ENCODE results near the gene CASP10. TPM values are rescaled to one million over a fixed set of nuclear protein-coding genes. Genes with fewer than 3 reads are reported as not detected.

Gene CASP10
- total RNA-seq, 1 donor from 2014 or later: 26.7 TPM

DNA sequence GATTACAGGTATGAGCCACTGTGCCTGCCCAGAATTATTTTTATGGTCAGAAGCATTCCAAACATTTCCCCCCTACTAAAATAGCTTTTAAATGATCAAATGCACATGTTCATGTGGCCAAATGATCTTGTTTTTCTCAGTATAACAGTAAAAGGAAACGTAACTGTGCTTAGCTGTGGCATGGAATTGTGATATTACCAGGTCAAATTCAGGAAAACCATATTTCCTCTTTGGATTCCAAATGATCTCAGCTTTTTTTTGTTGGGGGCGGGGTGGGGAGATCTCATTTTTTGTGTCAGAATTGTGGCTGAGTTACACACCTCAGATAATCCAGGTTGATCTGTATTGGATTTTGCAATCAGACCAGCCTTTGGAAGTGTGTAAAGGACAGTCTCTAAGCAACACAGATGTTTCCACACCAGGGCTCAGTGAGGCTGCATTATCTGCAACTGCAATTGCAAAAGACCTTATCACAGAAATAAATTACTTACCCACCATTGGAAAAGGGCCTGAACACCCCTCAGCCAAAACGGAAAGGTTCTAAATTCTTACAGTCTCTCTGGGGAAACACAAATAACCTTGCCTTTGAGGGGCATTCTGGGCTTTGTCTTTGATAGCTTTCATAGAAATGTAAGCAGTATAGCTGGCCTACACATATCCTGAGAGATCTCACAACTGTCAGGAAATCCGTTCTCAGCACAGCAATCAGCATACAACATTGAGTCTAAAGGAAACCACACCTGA is 8.4 kb downstream of the CASP10 start:
- Histone ChIP-seq H3K36me3 (peaks cover 64% of the 10 kb centered on the region), H3K4me1 (peaks cover 29% of the 10 kb centered on the region), H3K27me3 (ENCODE audit: low read depth) (no peaks in the 10 kb centered on the region), H3K9me3 (no peaks in the 10 kb centered on the region), H3K27ac (peak overlapping the region; percentile 42), H3K4me3 (no peak overlapping the region)
- TF ChIP-seq, protein P1, sequence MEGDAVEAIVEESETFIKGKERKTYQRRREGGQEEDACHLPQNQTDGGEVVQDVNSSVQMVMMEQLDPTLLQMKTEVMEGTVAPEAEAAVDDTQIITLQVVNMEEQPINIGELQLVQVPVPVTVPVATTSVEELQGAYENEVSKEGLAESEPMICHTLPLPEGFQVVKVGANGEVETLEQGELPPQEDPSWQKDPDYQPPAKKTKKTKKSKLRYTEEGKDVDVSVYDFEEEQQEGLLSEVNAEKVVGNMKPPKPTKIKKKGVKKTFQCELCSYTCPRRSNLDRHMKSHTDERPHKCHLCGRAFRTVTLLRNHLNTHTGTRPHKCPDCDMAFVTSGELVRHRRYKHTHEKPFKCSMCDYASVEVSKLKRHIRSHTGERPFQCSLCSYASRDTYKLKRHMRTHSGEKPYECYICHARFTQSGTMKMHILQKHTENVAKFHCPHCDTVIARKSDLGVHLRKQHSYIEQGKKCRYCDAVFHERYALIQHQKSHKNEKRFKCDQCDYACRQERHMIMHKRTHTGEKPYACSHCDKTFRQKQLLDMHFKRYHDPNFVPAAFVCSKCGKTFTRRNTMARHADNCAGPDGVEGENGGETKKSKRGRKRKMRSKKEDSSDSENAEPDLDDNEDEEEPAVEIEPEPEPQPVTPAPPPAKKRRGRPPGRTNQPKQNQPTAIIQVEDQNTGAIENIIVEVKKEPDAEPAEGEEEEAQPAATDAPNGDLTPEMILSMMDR (IDR thresholded peaks at IDR 0.05): no peak
- DNase-seq (no peak), ATAC-seq (peak; percentile 34 to 47)
- intact Hi-C loops (cut with DNase I): no loop called here

DNA sequence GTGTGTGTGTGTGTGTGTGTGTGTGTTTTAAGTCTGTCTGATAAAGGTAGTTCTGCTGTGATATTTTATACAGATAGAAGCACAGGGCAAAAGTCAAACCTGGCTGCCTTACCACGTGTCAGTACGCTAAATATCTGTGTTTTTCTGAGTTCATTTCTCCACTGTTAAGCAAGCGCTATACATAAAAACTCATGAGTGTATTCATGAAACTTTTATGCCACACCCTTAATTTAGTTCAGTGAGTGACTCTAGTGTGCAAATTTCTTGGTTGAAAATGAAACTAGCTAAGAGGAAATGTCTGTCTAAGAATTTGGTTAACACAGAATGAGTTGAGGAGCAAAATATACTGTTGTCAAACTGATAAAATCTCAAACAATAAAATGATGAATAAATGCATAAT is 11.2 kb downstream of the CASP10 start:
- TF ChIP-seq, protein P1 (IDR thresholded peaks at IDR 0.05): no peak
- peak; percentile 44 to 56 for ATAC-seq
- Histone ChIP-seq H3K27ac (no peak overlapping the region), H3K4me3 (no peak overlapping the region), H3K9me3 (no peaks in the 10 kb centered on the region), H3K36me3 (peaks cover 70% of the 10 kb centered on the region), H3K4me1 (peaks cover 29% of the 10 kb centered on the region), H3K27me3 (ENCODE audit: low read depth) (no peaks in the 10 kb centered on the region)
- intact Hi-C loops (cut with DNase I): no loop called here
- no peak for DNase-seq

DNA sequence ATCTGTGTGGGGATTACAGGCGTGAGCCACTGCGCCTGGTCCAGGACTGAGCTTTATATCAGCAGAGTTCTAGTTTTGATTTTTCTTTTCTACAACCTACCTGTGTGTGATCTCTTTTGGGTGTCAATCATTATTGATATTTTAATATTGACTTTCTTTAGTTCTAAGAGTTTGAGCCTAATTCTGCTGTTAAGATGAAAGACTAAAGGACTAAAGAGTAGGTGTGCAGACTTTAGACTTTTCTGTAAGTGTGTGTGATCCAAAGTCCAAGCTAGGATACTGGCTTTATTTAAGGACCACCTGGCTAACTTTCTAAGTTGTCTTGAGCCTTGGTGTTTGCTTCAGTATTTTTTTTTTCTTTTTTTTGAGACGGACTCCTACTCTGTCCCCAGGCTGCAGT is 12.4 kb downstream of the CASP10 start:
- intact Hi-C loops (cut with DNase I): no loop called here
- Histone ChIP-seq H3K36me3 (peaks cover 71% of the 10 kb centered on the region), H3K9me3 (no peaks in the 10 kb centered on the region), H3K4me3 (no peak overlapping the region), H3K4me1 (peaks cover 27% of the 10 kb centered on the region), H3K27me3 (ENCODE audit: low read depth) (no peaks in the 10 kb centered on the region), H3K27ac (no peak overlapping the region)
- TF ChIP-seq, protein P1 (IDR thresholded peaks at IDR 0.05): no peak
- ATAC-seq (no peak), DNase-seq (no peak)

DNA sequence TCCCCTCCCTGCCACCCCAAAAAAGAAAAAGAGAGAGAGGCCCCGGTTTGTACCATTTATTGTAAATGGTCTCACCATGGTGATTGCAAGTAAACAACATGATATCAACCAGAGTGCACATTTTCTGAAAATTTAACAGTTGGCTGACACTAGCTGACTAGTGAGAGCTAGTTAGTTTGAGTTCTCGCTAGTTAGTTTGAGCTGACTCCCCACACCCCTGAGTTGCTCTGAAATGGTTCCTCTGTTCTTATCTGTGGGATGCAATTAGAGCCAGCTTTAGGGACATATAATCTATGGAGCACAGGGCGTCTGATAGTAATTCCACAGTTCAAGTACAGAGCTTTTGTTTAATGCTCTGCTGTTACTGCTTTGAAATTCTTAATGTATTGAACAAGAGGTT is 13.1 kb downstream of the CASP10 start:
- Histone ChIP-seq H3K4me3 (no peak overlapping the region), H3K36me3 (peaks cover 73% of the 10 kb centered on the region), H3K4me1 (peaks cover 21% of the 10 kb centered on the region), H3K27ac (no peak overlapping the region), H3K9me3 (no peaks in the 10 kb centered on the region), H3K27me3 (ENCODE audit: low read depth) (no peaks in the 10 kb centered on the region)
- TF ChIP-seq, protein P1 (IDR thresholded peaks at IDR 0.05): no peak
- DNase-seq: no peak
- intact Hi-C loops (cut with DNase I): no loop called here
- ATAC-seq: no peak

DNA sequence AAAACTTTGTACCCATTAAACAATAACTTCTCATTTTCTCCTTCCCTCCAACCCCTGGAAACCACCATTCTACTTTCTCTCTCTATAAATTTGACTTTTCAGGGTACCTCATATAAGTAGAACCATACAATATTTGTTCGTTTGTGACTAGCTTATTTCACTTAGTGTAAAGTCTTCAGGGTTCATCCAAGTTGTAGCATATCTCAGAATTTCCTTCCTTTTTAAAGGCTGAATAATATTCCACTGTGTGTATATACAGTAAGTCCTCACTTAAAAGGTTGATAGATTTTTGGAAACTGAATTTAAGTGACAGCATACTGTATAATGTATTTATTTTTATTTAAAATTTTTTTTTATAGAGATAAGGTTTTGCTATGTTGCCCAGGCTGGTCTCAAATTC is 13.9 kb downstream of the CASP10 start:
- DNase-seq (no peak), ATAC-seq (no peak)
- H3K4me1 ChIP-seq: peaks cover 13% of the 10 kb centered on the region
- no peaks in the 10 kb centered on the region for H3K27me3 ChIP-seq (ENCODE audit: low read depth)
- no peak overlapping the region for H3K27ac ChIP-seq
- no peaks in the 10 kb centered on the region for H3K9me3 ChIP-seq
- H3K36me3 ChIP-seq: peaks cover 79% of the 10 kb centered on the region
- TF ChIP-seq, protein P1 (IDR thresholded peaks at IDR 0.05): no peak
- H3K4me3 ChIP-seq: no peak overlapping the region
- intact Hi-C loops (cut with DNase I): no loop called here
